ENCODE results near the gene SLC14A1. TPM values are rescaled to one million over a fixed set of nuclear protein-coding genes. Genes with fewer than 3 reads are reported as not detected.

Gene SLC14A1
- total and polyA plus RNA-seq, 10 of the 15 experiments (the other 5 are each of a cell fraction or from before 2014, with no cell fraction given) = 0.06 to 0.67 (median 0.10) TPM; not detected in 2

DNA sequence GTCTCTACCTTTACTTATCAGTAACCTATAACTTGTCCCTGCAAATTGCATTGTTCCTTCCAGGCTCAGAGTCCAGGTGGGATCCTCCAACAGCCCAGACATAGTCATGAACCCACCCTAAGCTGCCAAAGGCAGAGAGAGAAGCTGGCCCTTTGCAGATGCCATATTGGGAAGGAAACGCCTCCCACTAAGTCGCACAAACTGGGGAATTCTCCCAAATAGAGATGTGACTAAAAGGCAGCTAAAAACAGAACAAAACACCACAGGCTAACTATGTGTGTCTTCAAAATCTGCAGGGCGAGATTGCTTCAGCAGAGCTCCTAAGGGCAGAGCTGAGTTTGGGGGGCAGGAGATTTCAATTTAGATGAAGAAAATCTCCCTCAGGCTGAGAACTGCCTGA is 63.0 kb downstream of the SLC14A1 start:
- FAIRE-seq (no peak), ATAC-seq (no peak), DNase-seq (ENCODE audit: low read depth, low spot score) (no peak)
- TF ChIP-seq GATAD2B (conservative IDR thresholded peaks at IDR 0.05; ENCODE audit: low read depth) (no peak), ETV6 (conservative IDR thresholded peaks at IDR 0.05 in 1 of 2, IDR thresholded peaks at IDR 0.05 in 1 of 2; ENCODE audit: borderline replicate concordance in 1 of 2, low read depth in 1 of 2) (no peak), STAT3 (IDR thresholded peaks at IDR 0.05; ENCODE audit: low read depth, low read length) (no peak), GABPA (IDR thresholded peaks at IDR 0.05; ENCODE audit: low read depth) (no peak), ASH2L (IDR thresholded peaks at IDR 0.05; ENCODE audit: borderline replicate concordance, low read depth) (no peak), SREBF1 (IDR thresholded peaks at IDR 0.05; ENCODE audit: low read length) (no peak)
- TF ChIP-seq, protein P1, sequence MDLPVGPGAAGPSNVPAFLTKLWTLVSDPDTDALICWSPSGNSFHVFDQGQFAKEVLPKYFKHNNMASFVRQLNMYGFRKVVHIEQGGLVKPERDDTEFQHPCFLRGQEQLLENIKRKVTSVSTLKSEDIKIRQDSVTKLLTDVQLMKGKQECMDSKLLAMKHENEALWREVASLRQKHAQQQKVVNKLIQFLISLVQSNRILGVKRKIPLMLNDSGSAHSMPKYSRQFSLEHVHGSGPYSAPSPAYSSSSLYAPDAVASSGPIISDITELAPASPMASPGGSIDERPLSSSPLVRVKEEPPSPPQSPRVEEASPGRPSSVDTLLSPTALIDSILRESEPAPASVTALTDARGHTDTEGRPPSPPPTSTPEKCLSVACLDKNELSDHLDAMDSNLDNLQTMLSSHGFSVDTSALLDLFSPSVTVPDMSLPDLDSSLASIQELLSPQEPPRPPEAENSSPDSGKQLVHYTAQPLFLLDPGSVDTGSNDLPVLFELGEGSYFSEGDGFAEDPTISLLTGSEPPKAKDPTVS (IDR thresholded peaks at IDR 0.05; ENCODE audit: low read depth, low read length) = no peak
- TF ChIP-seq, protein P2, sequence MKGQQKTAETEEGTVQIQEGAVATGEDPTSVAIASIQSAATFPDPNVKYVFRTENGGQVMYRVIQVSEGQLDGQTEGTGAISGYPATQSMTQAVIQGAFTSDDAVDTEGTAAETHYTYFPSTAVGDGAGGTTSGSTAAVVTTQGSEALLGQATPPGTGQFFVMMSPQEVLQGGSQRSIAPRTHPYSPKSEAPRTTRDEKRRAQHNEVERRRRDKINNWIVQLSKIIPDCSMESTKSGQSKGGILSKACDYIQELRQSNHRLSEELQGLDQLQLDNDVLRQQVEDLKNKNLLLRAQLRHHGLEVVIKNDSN (IDR thresholded peaks at IDR 0.05; ENCODE audit: borderline replicate concordance, extremely low read length, insufficient read depth, low read depth, low read length) = no peak
- Histone ChIP-seq H3K4me2 (ENCODE audit: control insufficient read depth, insufficient read depth) (no peak overlapping the region), H3K27ac (ENCODE audit: control insufficient read depth, insufficient read depth) (no peak overlapping the region), H3K4me3 (no peak overlapping the region), H3K36me3 (ENCODE audit: control insufficient read depth in 2 of 2, insufficient read depth in 2 of 2, low read length in 1 of 2) (no peaks in the 10 kb centered on the region), H3K27me3 (replicated peaks in 1 of 2; ENCODE audit: control insufficient read depth in 2 of 2, insufficient read depth in 2 of 2, low read length in 1 of 2) (no peaks in the 10 kb centered on the region), H4K20me1 (ENCODE audit: control insufficient read depth, insufficient read depth) (no peaks in the 10 kb centered on the region), H3K79me2 (ENCODE audit: control insufficient read depth, insufficient read depth, low read length) (no peaks in the 10 kb centered on the region), H3K9ac (ENCODE audit: control insufficient read depth, insufficient read depth, low read length) (no peak overlapping the region), H3K4me1 (ENCODE audit: control insufficient read depth, insufficient read depth, low read length) (no peaks in the 10 kb centered on the region), H3K9me3 (replicated peaks; ENCODE audit: control insufficient read depth, insufficient read depth, low read length) (no peaks in the 10 kb centered on the region), H2AFZ (ENCODE audit: control insufficient read depth, low read depth, low read length) (no peak overlapping the region)
- in situ Hi-C loops (cut with MboI) = no loop called here
- ChIA-PET SMC1A (ENCODE audit: uncharacterized antibody, unreplicated experiment) (interaction anchor here (1.0 kb wide), 1 partner anchor 43 kb away, joined by 4 read pairs; no protein-coding TSS in a partner anchor), RAD21 (ENCODE audit: unreplicated experiment) (no interaction called here), CTCF (no interaction called here), POLR2A (no interaction called here)
- BruUV-seq (replicated peaks) = no TSS peak
- intact Hi-C loops (cut with micrococcal nuclease; ENCODE audit: unreplicated experiment) = no loop called here
- WGBS (ENCODE audit: insufficient coverage, insufficient replicate concordance, low lambda C conversion rate, missing lambda C conversion rate) = 52% methylated on average over 3 of the region's 3 CpGs
